ENCODE results near the gene MTURN. TPM values are rescaled to one million over a fixed set of nuclear protein-coding genes. Genes with fewer than 3 reads are reported as not detected.

The MTURN gene
- total and polyA plus RNA-seq, 12 donors: 4.6 to 15.6 (median 7.6) TPM

DNA sequence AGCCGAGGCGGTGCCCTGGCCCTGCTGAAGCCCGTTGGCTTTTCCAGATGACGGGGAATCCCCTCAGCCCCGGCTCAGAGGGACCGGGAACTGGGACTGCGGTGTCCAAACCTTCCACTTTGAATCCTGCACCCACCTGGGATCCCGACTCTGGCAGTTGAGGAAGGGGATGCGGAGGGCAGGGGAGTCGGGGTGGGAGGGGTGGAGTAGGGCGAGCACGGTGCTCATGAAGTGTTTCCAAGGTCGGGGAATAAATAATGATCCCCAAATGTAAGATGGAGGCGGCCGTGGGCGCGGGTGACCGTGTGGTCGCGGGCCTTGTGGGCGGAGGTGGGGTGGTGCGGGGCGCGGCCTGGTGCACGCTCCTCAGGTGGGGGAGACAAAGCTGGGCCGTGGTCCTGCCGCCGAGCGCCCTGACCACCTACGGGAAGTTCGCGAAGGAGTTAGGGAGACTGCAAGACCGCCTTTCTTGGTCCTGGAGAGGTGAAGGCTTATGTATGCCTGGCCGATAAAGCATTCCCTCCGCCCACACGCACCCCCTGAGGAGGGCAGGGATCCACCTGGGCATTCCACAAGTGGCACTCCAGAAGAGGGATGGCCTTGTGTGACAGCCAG is 1.4 kb downstream of the MTURN start:
- peaks cover 0 to 6% of the 10 kb centered on the region in 2 donors for H3K4me1 ChIP-seq (replicated peaks in 1 of 2)
- H3K27me3 ChIP-seq: no peaks in the 10 kb centered on the region
- peak overlapping the region in 2 of 5 donors; percentile 85 to 91 for H3K27ac ChIP-seq
- DNase-seq: no peak
- intact Hi-C loops (cut with DNase I): no loop called here
- no peaks in the 10 kb centered on the region for H3K9me3 ChIP-seq (replicated peaks in 1 of 3)
- peak overlapping the region; percentile 6 to 89 (median 32) for H3K4me3 ChIP-seq
- WGBS, 4 donors: 5 to 22% (median 19%) methylated on average over 18 to 36 of the region's 36 CpGs
- TF ChIP-seq, protein P1, sequence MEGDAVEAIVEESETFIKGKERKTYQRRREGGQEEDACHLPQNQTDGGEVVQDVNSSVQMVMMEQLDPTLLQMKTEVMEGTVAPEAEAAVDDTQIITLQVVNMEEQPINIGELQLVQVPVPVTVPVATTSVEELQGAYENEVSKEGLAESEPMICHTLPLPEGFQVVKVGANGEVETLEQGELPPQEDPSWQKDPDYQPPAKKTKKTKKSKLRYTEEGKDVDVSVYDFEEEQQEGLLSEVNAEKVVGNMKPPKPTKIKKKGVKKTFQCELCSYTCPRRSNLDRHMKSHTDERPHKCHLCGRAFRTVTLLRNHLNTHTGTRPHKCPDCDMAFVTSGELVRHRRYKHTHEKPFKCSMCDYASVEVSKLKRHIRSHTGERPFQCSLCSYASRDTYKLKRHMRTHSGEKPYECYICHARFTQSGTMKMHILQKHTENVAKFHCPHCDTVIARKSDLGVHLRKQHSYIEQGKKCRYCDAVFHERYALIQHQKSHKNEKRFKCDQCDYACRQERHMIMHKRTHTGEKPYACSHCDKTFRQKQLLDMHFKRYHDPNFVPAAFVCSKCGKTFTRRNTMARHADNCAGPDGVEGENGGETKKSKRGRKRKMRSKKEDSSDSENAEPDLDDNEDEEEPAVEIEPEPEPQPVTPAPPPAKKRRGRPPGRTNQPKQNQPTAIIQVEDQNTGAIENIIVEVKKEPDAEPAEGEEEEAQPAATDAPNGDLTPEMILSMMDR (IDR thresholded peaks at IDR 0.05): no peak
- no peak for TF ChIP-seq POLR2A (IDR thresholded peaks at IDR 0.05)
- H3K36me3 ChIP-seq (replicated peaks in 1 of 2): no peaks in the 10 kb centered on the region

GRCh38 chr7:30136743-30137485 is 2.1 kb downstream of the MTURN start:
- Histone ChIP-seq H3K4me3 (peak overlapping the region in 1 of 4 donors; percentile 89), H3K4me1 (replicated peaks in 1 of 2) (peaks cover 0 to 6% of the 10 kb centered on the region in 2 donors)
- intact Hi-C loops (cut with DNase I): no loop called here

DNA sequence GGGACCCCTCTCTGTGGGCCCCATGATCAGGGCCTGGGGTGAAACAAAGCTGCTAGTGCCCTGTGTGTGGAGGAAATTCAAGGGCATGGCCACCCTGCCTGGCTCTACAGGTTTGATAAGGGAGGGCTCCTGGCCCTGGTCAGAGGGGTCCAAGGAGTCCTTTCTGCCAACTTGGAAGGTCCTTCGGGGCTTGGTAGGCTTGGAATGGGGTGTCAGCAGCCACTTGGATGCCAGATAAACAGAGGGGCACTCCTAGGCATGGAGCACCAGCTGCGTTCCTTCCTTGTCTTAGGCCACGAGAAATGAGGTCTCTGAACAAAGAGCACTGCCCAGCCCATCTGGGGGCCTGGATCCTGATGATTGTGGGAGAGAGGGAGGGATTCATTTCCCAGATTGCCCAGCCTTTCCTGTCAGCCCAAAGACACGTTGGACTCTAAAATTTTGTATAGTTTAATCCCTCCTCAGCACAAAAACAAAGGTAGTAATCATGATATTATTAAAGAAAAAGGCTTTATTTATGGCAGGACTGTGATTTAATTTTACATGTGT is 5.1 kb downstream of the MTURN start:
- Histone ChIP-seq H3K4me3 (no peak overlapping the region), H3K27me3 (no peaks in the 10 kb centered on the region), H3K36me3 (replicated peaks in 1 of 2) (no peaks in the 10 kb centered on the region), H3K27ac (no peak overlapping the region), H3K4me1 (replicated peaks in 1 of 2) (peaks cover 0 to 6% of the 10 kb centered on the region in 2 donors), H3K9me3 (replicated peaks in 1 of 3) (no peaks in the 10 kb centered on the region)
- DNase-seq: no peak
- TF ChIP-seq, protein P1 (IDR thresholded peaks at IDR 0.05): no peak
- TF ChIP-seq POLR2A (IDR thresholded peaks at IDR 0.05): no peak
- intact Hi-C loops (cut with DNase I): no loop called here
- WGBS, 4 donors: 64 to 83% (median 75%) methylated on average over 3 to 4 of the region's 4 CpGs

More at GRCh38 chr7:30136743-30137485, 2.1 kb downstream of the MTURN start:
- no peaks in the 10 kb centered on the region for H3K36me3 ChIP-seq (replicated peaks in 1 of 2)
- TF ChIP-seq, protein P1 (IDR thresholded peaks at IDR 0.05): no peak
- no peak for TF ChIP-seq POLR2A (IDR thresholded peaks at IDR 0.05)
- no peaks in the 10 kb centered on the region for H3K9me3 ChIP-seq (replicated peaks in 1 of 3)
- no peak for DNase-seq
- no peaks in the 10 kb centered on the region for H3K27me3 ChIP-seq
- no peak overlapping the region for H3K27ac ChIP-seq
- WGBS, 4 donors: 89 to 94% (median 92%) methylated on average over 7 of the region's 7 CpGs

DNA sequence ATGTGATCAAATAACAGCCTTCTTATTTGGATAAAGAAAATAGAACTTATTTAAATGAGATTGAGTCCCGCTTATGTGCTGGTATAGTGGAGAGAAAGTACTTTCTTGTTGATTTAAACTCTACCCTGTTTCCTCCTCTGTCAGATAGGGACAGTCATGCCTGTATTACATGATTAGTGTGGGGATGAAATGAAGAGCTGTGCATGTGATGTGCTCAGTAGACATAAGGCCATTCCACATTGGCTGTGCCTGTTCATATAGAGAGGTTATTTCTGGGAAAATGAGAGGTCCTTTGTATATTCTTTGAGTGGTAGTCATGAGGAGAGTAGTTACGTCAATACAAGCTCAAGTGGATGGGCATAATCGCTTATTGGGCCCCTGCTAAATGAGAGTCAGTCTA is 5.7 kb downstream of the MTURN start:
- 88 to 99% (median 95%) methylated on average over 3 of the region's 3 CpGs for WGBS, 4 donors
- Histone ChIP-seq H3K27me3 (no peaks in the 10 kb centered on the region), H3K4me1 (replicated peaks in 1 of 2) (peaks cover 0 to 6% of the 10 kb centered on the region in 2 donors), H3K4me3 (no peak overlapping the region), H3K36me3 (replicated peaks in 1 of 2) (no peaks in the 10 kb centered on the region), H3K27ac (no peak overlapping the region), H3K9me3 (replicated peaks in 1 of 3) (no peaks in the 10 kb centered on the region)
- no peak for TF ChIP-seq POLR2A (IDR thresholded peaks at IDR 0.05)
- TF ChIP-seq, protein P1 (IDR thresholded peaks at IDR 0.05): no peak
- no peak for DNase-seq
- intact Hi-C loops (cut with DNase I): no loop called here

Measured in adrenal gland (tissue), 12 donors.